ENCODE results near the gene PIK3R6. TPM values are rescaled to one million over a fixed set of nuclear protein-coding genes. Genes with fewer than 3 reads are reported as not detected.

PIK3R6 gene
- total and polyA plus RNA-seq, 2 of the 4 experiments (the other 2 are of a cell fraction), result not detected

- BruUV-seq (replicated peaks), result no TSS peak
- POLR2A ChIA-PET (ENCODE audit: unreplicated experiment), result no interaction called here
Observed at GRCh38 chr17:8916466-8916865, 49.0 kb upstream of the PIK3R6 start.

More at GRCh38 chr17:8916466-8916865, 49.0 kb upstream of the PIK3R6 start:
- in situ Hi-C loops (cut with MboI; ENCODE audit: low sequenced_read_pairs) (no loop called here), intact Hi-C loops (cut with micrococcal nuclease) (no loop called here), dilution Hi-C loops (cut with HindIII; ENCODE audit: low sequenced_read_pairs, unreplicated experiment) (no loop called here)
- H2AFZ ChIP-seq (replicated peaks; ENCODE audit: low read length, poor library complexity), result no peak overlapping the region
- H3K4me3 ChIP-seq (ENCODE audit: insufficient read depth, low read depth, low read length), result no peak overlapping the region
- no peaks in the 10 kb centered on the region for H3K79me1 ChIP-seq (ENCODE audit: low read depth in 1 of 2, low read length in 2 of 2)
- peaks cover 8% of the 10 kb centered on the region for H3K9me3 ChIP-seq (ENCODE audit: control insufficient read depth, insufficient read depth, low read length)
- WGBS, 2 experiments (ENCODE audit: extremely low coverage in 2 of 2, insufficient read length in 1 of 2), result no CpG with 5 or more reads among the region's 7 CpGs
- H4K20me1 ChIP-seq (ENCODE audit: insufficient read depth, low read length), result no peaks in the 10 kb centered on the region
- H2AK9ac ChIP-seq (replicated peaks; ENCODE audit: low read depth, low read length, poor library complexity), result no peak overlapping the region
- H3K56ac ChIP-seq (ENCODE audit: extremely low read depth, insufficient read depth, low read length), result no peak overlapping the region
- no peak overlapping the region for H2BK5ac ChIP-seq (ENCODE audit: low read depth, low read length, poor library complexity, severe bottlenecking)
- no peak overlapping the region for H3K14ac ChIP-seq (replicated peaks; ENCODE audit: low read depth, low read length)
- H2AK5ac ChIP-seq (ENCODE audit: low read depth, low read length), result no peak overlapping the region
- H3K27me3 ChIP-seq (ENCODE audit: control insufficient read depth, insufficient read depth, low read length), result no peaks in the 10 kb centered on the region
- H3K4me1 ChIP-seq (ENCODE audit: control insufficient read depth, insufficient read depth, low read length), result no peaks in the 10 kb centered on the region
- H3K4ac ChIP-seq (ENCODE audit: low read depth, low read length), result no peak overlapping the region
- CTCF ChIA-PET, result no interaction called here
- H2BK20ac ChIP-seq (ENCODE audit: low read depth, low read length), result no peak overlapping the region
- no peak overlapping the region for H2BK15ac ChIP-seq (ENCODE audit: low read depth, low read length)
- no peak overlapping the region for H3K4me2 ChIP-seq (ENCODE audit: low read depth, low read length)
- no peak for TF ChIP-seq ELK1 (IDR thresholded peaks at IDR 0.05; ENCODE audit: borderline replicate concordance, low read depth, low read length)
- no peak for TF ChIP-seq MAFK (IDR thresholded peaks at IDR 0.05; ENCODE audit: low read depth, low read length)
- TF ChIP-seq CHD1 (IDR thresholded peaks at IDR 0.05; ENCODE audit: low read depth, low read length), result no peak
- TF ChIP-seq MXI1 (IDR thresholded peaks at IDR 0.05; ENCODE audit: borderline replicate concordance, low read depth, low read length), result no peak
- TF ChIP-seq USF2 (IDR thresholded peaks at IDR 0.05; ENCODE audit: low read depth, low read length), result no peak
- no peak for TF ChIP-seq FOS (IDR thresholded peaks at IDR 0.05; ENCODE audit: low read depth, low read length)
- TF ChIP-seq CTCF (conservative IDR thresholded peaks at IDR 0.05; ENCODE audit: low read depth, low read length), result no peak
- TF ChIP-seq RAD21 (IDR thresholded peaks at IDR 0.05; ENCODE audit: low read length), result no peak
- no peak for TF ChIP-seq BHLHE40 (IDR thresholded peaks at IDR 0.05; ENCODE audit: low read depth, low read length)
- TF ChIP-seq NFE2L2 (IDR thresholded peaks at IDR 0.05; ENCODE audit: low read depth, low read length), result no peak
- TF ChIP-seq RFX5 (IDR thresholded peaks at IDR 0.05; ENCODE audit: low read depth, low read length), result no peak
- no peak for TF ChIP-seq CEBPB (IDR thresholded peaks at IDR 0.05; ENCODE audit: low read depth, low read length)
- TF ChIP-seq SMC3 (IDR thresholded peaks at IDR 0.05; ENCODE audit: low read depth, low read length), result no peak
- H3K9me1 ChIP-seq (ENCODE audit: insufficient read depth, low read length), result no peaks in the 10 kb centered on the region
- H4K5ac ChIP-seq (ENCODE audit: low read depth, low read length), result no peak overlapping the region
- no peak overlapping the region; the same call in 1 of the 2 replicates for H4K91ac ChIP-seq (ENCODE audit: insufficient read depth, low read depth, low read length)
- no peak for DNase-seq
- H2BK120ac ChIP-seq (ENCODE audit: low read depth, low read length), result no peak overlapping the region
- no peak overlapping the region for H3K9ac ChIP-seq (ENCODE audit: low read depth, low read length)
- H3K36me3 ChIP-seq (ENCODE audit: control insufficient read depth, insufficient read depth, low read length), result no peaks in the 10 kb centered on the region
- no peak overlapping the region for H3K18ac ChIP-seq (ENCODE audit: low read depth, low read length)
- no peak for ATAC-seq (ENCODE audit: low read depth)
- H4K8ac ChIP-seq (ENCODE audit: low read depth in 2 of 2, low read length in 2 of 2), result no peak overlapping the region
- H3K23ac ChIP-seq (ENCODE audit: low read depth, low read length), result no peak overlapping the region
- H3K27ac ChIP-seq (ENCODE audit: insufficient read depth, low read length), result no peak overlapping the region
